HCT116 (cell line): ENCODE measurements around the gene RGS7. TPM values are rescaled to one million over a fixed set of nuclear protein-coding genes. Genes with fewer than 3 reads are reported as not detected.

Experiments
- ATAC-seq: fragments of 200-7000 bp; cut with Tn5 transposase; 2 replicates; pipeline ENCODE4 v1.9.1; 2020; ENCODE audit warnings: mild to moderate bottlenecking, moderate library complexity
- BruUV-seq: library from RNA; stranded (reverse); fragments of 400-500 nt; replicated peaks from 2 replicates; lab custom pipeline; 2021; lab: Mats Ljungman, UMichigan
- CTCF ChIA-PET: fragments of 300-600 bp; sonication (Branson Sonifier 250); formaldehyde crosslinking; loops from one replicate; lab custom pipeline; 2021; ENCODE audit warnings: antibody characterized with exemption; lab: Charles Lee
- POLR2A ChIA-PET: fragments of 300-600, 350-600 bp; sonication (Branson Sonifier 250); formaldehyde crosslinking; loops from one replicate; lab custom pipeline; 2021; ENCODE audit warnings: antibody characterized with exemption; lab: Charles Lee
- RAD21 ChIA-PET, 2 experiments: fragments of 300-600 bp; sonication (Branson Sonifier 250); formaldehyde crosslinking; loops; one replicate each; lab custom pipeline; 2023; ENCODE audit warnings: low total read pairs in 2 of 2; ENCODE audit not compliant: uncharacterized antibody in 2 of 2, unreplicated experiment in 2 of 2, low non-redundant PET in 1 of 2; lab: Charles Lee
- DNase-seq: peaks from one replicate; pipeline ENCODE4 v3.0.0-alpha.2; 2010; ENCODE audit warnings: low read depth, low spot score
- H2AFZ ChIP-seq: fragments of 200-600 bp; shearing (Covaris generic), sonication (generic); 2 replicates; pipeline ENCODE4 v1.6.1; 2017; ENCODE audit warnings: low read depth, mixed run types, mixed read lengths, antibody characterized with exemption, low read length; ENCODE audit not compliant: poor library complexity, severe bottlenecking
- H3K27ac ChIP-seq: 2 replicates; pipeline ENCODE4 v1.5.1; 2012; ENCODE audit warnings: low read depth, low read length
- H3K27me3 ChIP-seq: fragments of 200-600 bp; sonication (generic); 2 replicates; pipeline ENCODE4 v1.6.1; 2016; ENCODE audit warnings: mixed run types, low read length, mixed read lengths; ENCODE audit not compliant: insufficient read depth
- H3K36me3 ChIP-seq, 2 experiments: fragments of 200-500 bp in 1 of 2; fragments of 200-600 bp in 1 of 2; sonication (Bioruptor generic) in 1 of 2; sonication (generic) in 1 of 2; 2 replicates each; pipeline versions ENCODE4 v1.5.1 to v1.6.1; 2014 to 2016; ENCODE audit warnings: low read length in 2 of 2, inconsistent platforms in 1 of 2, mixed read lengths in 1 of 2, mixed run types in 1 of 2; ENCODE audit not compliant: insufficient read depth in 2 of 2, control insufficient read depth in 1 of 2
- H3K4me1 ChIP-seq, 2 experiments: fragments of 200-600 bp in 1 of 2; sonication (generic) in 1 of 2; 2 replicates each; pipeline versions ENCODE4 v1.5.1 to v1.6.1; 2012 to 2017; ENCODE audit warnings: low read length in 2 of 2, inconsistent platforms in 1 of 2, mild to moderate bottlenecking in 1 of 2, mixed read lengths in 1 of 2, mixed run types in 1 of 2, moderate library complexity in 1 of 2; ENCODE audit not compliant: insufficient read depth in 2 of 2, control insufficient read depth in 1 of 2
- H3K4me2 ChIP-seq: fragments of 200-600 bp; sonication (generic); 2 replicates; pipeline ENCODE4 v1.6.1; 2017; ENCODE audit warnings: mixed run types, low read length, mixed read lengths
- H3K4me3 ChIP-seq, 2 experiments: fragments of 200-600 bp in 1 of 2; sonication (generic) in 1 of 2; replicated peaks in 1 of 2; 2 replicates each; pipeline ENCODE4 v1.5.1; 2011 to 2016; ENCODE audit warnings: low read length in 2 of 2, control low read depth in 1 of 2, low read depth in 1 of 2, mild to moderate bottlenecking in 1 of 2, mixed read lengths in 1 of 2, mixed run types in 1 of 2
- H3K79me2 ChIP-seq: fragments of 200-600 bp; sonication (generic); 2 replicates; pipeline ENCODE4 v1.6.1; 2017; ENCODE audit warnings: mild to moderate bottlenecking, mixed run types, low read length, moderate library complexity, mixed read lengths; ENCODE audit not compliant: insufficient read depth
- H3K9ac ChIP-seq: fragments of 200-600 bp; sonication (generic); 2 replicates; pipeline ENCODE4 v1.6.1; 2016; ENCODE audit warnings: low read length, mixed read lengths
- H3K9me2 ChIP-seq: fragments of 200-600 bp; sonication (generic), shearing (Covaris generic); 2 replicates; pipeline ENCODE4 v1.6.1; 2017; ENCODE audit warnings: mixed run types, mild to moderate bottlenecking, moderate library complexity; ENCODE audit not compliant: insufficient read depth
- H3K9me3 ChIP-seq, 2 experiments: fragments of 200-500 bp in 1 of 2; fragments of 200-600 bp in 1 of 2; sonication (Bioruptor generic) in 1 of 2; sonication (generic) in 1 of 2; 2 replicates each; pipeline ENCODE4 v1.6.1; 2014 to 2017; ENCODE audit warnings: low read length in 2 of 2, mixed read lengths in 2 of 2, inconsistent platforms in 1 of 2, low read depth in 1 of 2, mild to moderate bottlenecking in 1 of 2, mixed run types in 1 of 2, moderate library complexity in 1 of 2; ENCODE audit not compliant: control insufficient read depth in 1 of 2, insufficient read depth in 1 of 2
- H4K20me1 ChIP-seq: fragments of 200-600 bp; sonication (generic), shearing (Covaris generic); 2 replicates; pipeline ENCODE4 v1.6.1; 2017; ENCODE audit warnings: mixed run types, mild to moderate bottlenecking, moderate library complexity; ENCODE audit not compliant: insufficient read depth
- CBX3 ChIP-seq: IDR thresholded peaks from 2 replicates; pipeline ENCODE4 v1.6.1; 2012; ENCODE audit warnings: low read depth
- ELF1 ChIP-seq: IDR thresholded peaks from 2 replicates; pipeline ENCODE4 v1.6.1; 2012; ENCODE audit warnings: low read depth, borderline replicate concordance
- FOSL1 ChIP-seq: IDR thresholded peaks from 2 replicates; pipeline ENCODE4 v1.6.1; 2012; ENCODE audit warnings: low read depth
- JUND ChIP-seq: IDR thresholded peaks from 2 replicates; pipeline ENCODE4 v1.6.1; 2012
- POLR2A ChIP-seq: IDR thresholded peaks from 2 replicates; pipeline ENCODE4 v1.7.0; 2011; ENCODE audit warnings: borderline replicate concordance; ENCODE audit not compliant: insufficient read depth, insufficient read length; ENCODE audit errors: extremely low read depth
- RAD21 ChIP-seq: IDR thresholded peaks from 2 replicates; pipeline ENCODE4 v1.6.1; 2012; ENCODE audit warnings: low read depth, mild to moderate bottlenecking
- SIN3A ChIP-seq: IDR thresholded peaks from 2 replicates; pipeline ENCODE4 v1.6.1; 2012; ENCODE audit warnings: low read depth
- SRF ChIP-seq: IDR thresholded peaks from 2 replicates; pipeline ENCODE4 v1.6.1; 2012; ENCODE audit warnings: low read depth
- YY1 ChIP-seq: IDR thresholded peaks from 2 replicates; pipeline ENCODE4 v1.6.1; 2011; ENCODE audit warnings: low read length, low read depth, moderate library complexity, mild to moderate bottlenecking; ENCODE audit not compliant: insufficient replicate concordance; ENCODE audit errors: extremely low read depth
- ZFX ChIP-seq: fragments of 450-650 bp; IDR thresholded peaks from 2 replicates; pipeline ENCODE4 v1.6.1; 2017
- ZNF274 ChIP-seq: fragments of 200-500 bp; sonication (Bioruptor generic); IDR thresholded peaks from 2 replicates; pipeline ENCODE4 v1.6.1; 2014; ENCODE audit warnings: mild to moderate bottlenecking, low read depth, low read length, inconsistent platforms
- intact Hi-C: fragments of 100-400 bp; cut with micrococcal nuclease; formaldehyde crosslinking; loops from 2 replicates; pipeline ENCODE4 v1.10.0; 2022
- total RNA-seq: library from RNA; stranded (reverse); gene quantifications from one replicate; pipeline ENCODE4 v1.2.1, GENCODE V29; 2021; ENCODE audit not compliant: unreplicated experiment
- TF ChIP-seq, protein P1 (sequence below): IDR thresholded peaks from 2 replicates; pipeline ENCODE4 v1.6.1; 2012
- TF ChIP-seq, protein P2 (sequence below), 3 experiments: fragments of 200-600 bp in 1 of 3; sonication (generic) in 1 of 3; IDR thresholded peaks in 2 of 3; conservative IDR thresholded peaks in 1 of 3; 2 replicates each; pipeline ENCODE4 v1.5.1; 2012 to 2017; ENCODE audit warnings: low read depth in 2 of 3, low read length in 2 of 3, antibody characterized with exemption in 1 of 3, borderline replicate concordance in 1 of 3, control low read depth in 1 of 3, mild to moderate bottlenecking in 1 of 3, mixed read lengths in 1 of 3, mixed run types in 1 of 3, moderate library complexity in 1 of 3; ENCODE audit not compliant: insufficient read depth in 1 of 3

The RGS7 gene
- total RNA-seq, 1 experiment from 2014 or later = not detected

DNA sequence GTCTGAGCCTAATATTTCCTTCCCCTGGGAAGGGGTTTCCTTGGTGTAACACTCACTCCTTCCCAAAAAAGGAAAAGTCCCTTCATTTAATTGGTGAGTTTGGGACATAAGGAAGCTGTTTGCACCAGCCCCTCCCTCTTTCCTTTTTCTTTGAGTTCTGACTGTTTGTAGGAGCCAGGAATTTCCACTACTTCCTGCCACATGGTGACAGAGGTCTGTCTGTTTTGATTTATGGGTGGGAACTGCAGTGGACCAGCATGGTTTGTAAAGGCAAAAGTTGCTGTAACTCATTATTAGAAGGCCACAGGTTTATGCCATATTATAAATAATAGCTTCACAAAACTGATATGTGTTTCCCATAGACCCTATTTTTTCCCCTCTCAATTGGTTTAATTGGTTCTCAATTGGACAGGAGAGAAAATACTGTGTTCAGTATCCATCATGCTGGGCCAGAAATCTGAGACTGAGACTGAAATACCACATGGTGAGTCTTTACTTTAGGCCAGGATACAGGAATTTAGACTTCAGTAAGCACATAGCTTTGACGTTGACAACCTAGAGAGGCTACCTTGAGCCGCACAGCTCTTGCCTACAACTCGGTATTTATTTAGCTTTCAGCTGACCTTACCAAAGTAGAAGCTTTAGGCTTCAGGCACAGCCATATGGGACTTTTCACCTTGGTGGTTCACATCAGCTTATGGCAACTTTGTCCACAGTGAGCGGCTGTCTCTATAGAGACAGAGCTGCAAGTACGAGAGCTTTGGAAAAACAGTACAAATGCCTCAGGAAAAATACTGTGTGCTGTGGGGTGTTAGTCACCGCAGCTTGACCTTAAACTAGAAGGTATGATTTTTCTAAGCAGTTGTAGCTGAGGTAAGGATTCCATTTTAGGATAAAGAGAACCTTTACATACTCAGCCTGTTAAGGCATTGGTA is 40.0 kb upstream of the RGS7 start (continued):
- no peak for TF ChIP-seq ZFX

DNA sequence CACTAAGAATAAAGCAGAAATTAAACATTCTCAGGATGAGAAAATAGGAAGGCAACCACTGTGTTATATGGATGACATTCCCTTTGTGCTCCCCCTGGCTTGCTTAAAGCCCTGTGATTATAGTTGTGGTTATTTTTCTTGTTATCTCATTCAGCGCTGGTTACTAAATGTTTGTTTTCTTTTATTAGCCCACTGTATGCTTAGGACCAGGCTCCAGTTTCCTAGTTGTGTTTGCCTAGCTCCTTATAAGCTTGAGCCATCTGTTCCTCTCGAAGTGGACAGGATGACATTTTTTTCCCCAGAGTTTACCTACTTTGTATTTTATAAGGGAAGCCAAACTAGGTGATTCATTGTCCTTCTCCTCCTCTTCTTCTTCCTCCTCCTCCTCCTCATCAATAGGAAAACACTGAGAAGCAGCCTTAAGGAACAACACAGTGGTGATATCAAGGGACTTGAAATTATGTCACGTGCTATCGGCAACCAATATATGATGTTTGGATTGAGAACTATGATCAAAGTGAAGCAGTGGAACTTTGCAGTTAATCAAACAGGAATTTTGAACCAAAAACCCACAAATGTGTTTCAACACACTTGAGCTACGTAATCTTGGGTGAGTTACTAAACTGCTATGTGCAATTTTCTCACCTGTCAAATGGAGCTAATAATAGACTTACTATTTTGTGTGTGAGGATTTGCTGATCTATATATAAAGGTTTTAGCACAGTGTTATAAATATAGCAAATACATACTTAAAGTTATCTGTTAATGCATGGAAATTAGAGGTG is 35.1 kb upstream of the RGS7 start:
- H3K4me2 ChIP-seq = no peak overlapping the region
- DNase-seq (no peak), ATAC-seq (no peak)
- TF ChIP-seq, protein P1, sequence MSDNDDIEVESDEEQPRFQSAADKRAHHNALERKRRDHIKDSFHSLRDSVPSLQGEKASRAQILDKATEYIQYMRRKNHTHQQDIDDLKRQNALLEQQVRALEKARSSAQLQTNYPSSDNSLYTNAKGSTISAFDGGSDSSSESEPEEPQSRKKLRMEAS = no peak
- TF ChIP-seq, protein P2, sequence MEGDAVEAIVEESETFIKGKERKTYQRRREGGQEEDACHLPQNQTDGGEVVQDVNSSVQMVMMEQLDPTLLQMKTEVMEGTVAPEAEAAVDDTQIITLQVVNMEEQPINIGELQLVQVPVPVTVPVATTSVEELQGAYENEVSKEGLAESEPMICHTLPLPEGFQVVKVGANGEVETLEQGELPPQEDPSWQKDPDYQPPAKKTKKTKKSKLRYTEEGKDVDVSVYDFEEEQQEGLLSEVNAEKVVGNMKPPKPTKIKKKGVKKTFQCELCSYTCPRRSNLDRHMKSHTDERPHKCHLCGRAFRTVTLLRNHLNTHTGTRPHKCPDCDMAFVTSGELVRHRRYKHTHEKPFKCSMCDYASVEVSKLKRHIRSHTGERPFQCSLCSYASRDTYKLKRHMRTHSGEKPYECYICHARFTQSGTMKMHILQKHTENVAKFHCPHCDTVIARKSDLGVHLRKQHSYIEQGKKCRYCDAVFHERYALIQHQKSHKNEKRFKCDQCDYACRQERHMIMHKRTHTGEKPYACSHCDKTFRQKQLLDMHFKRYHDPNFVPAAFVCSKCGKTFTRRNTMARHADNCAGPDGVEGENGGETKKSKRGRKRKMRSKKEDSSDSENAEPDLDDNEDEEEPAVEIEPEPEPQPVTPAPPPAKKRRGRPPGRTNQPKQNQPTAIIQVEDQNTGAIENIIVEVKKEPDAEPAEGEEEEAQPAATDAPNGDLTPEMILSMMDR (IDR thresholded peaks at IDR 0.05 in 2 of 3, conservative IDR thresholded peaks at IDR 0.05 in 1 of 3; ENCODE audit: borderline replicate concordance in 1 of 3, insufficient read depth in 1 of 3, low read depth in 2 of 3, low read length in 2 of 3) = no peak
- TF ChIP-seq JUND (no peak), YY1 (no peak), RAD21 (no peak), ELF1 (no peak), SIN3A (no peak), CBX3 (no peak), FOSL1 (no peak), ZFX (no peak), SRF (no peak), ZNF274 (no peak), POLR2A (no peak)
- intact Hi-C loops = no loop called here
- POLR2A ChIA-PET = no interaction called here
- RAD21 ChIA-PET = no interaction called here
- no peaks in the 10 kb centered on the region for H3K9me3 ChIP-seq
- no peak overlapping the region for H2AFZ ChIP-seq
- H3K27ac ChIP-seq = no peak overlapping the region
- no peaks in the 10 kb centered on the region for H3K4me1 ChIP-seq
- CTCF ChIA-PET = no interaction called here
- no peaks in the 10 kb centered on the region for H4K20me1 ChIP-seq
- no peaks in the 10 kb centered on the region for H3K36me3 ChIP-seq
- no peak overlapping the region for H3K9ac ChIP-seq
- no TSS peak for BruUV-seq
- H3K9me2 ChIP-seq = no peaks in the 10 kb centered on the region
- no peaks in the 10 kb centered on the region for H3K79me2 ChIP-seq
- no peak overlapping the region for H3K4me3 ChIP-seq
- H3K27me3 ChIP-seq = no peaks in the 10 kb centered on the region
